Spleen (tissue), 7 donors: ENCODE data around the gene SCAMP4.

Experiments used
- CTCF ChIP-seq, 11 experiments: fragments of 200-600 bp in 7 of 11; fragments of 450-650 bp in 4 of 11; sonication (generic) in 4 of 11; IDR thresholded peaks in 8 of 11; conservative IDR thresholded peaks in 3 of 11; 1 replicate in 7 of 11; 2 replicates in 4 of 11; pipeline versions ENCODE4 v1.4.0 to v1.8.0; 2016 to 2021; ENCODE audit warnings: antibody characterized with exemption in 11 of 11, inconsistent platforms in 4 of 11, mild to moderate bottlenecking in 1 of 11
- POLR2A ChIP-seq, 3 donors: fragments of 450-650 bp; IDR thresholded peaks; one replicate each; pipeline ENCODE4 v1.5.1; 2017; ENCODE audit warnings: antibody characterized with exemption in 3 of 3, mild to moderate bottlenecking in 1 of 3
- donor health status: DM: no; HTN: no; CAD: no; lungs with moderate emphysema.
- donor health status: DM: no; HTN: no; CAD: no.
- donor health status: DM: no; HTN: no; CAD: no.

- no peak for TF ChIP-seq CTCF (IDR thresholded peaks at IDR 0.05 in 8 of 11, conservative IDR thresholded peaks at IDR 0.05 in 3 of 11)
- TF ChIP-seq POLR2A (IDR thresholded peaks at IDR 0.05), result no peak
Measured at GRCh38 chr19:1888385-1888784, 16.8 kb upstream of the SCAMP4 start.
